ENCODE results near the gene NUAK2. TPM values are rescaled to one million over a fixed set of nuclear protein-coding genes. Genes with fewer than 3 reads are reported as not detected.

NUAK2 gene
- 0.32 and 0.76 TPM in 2 replicates for total RNA-seq

DNA sequence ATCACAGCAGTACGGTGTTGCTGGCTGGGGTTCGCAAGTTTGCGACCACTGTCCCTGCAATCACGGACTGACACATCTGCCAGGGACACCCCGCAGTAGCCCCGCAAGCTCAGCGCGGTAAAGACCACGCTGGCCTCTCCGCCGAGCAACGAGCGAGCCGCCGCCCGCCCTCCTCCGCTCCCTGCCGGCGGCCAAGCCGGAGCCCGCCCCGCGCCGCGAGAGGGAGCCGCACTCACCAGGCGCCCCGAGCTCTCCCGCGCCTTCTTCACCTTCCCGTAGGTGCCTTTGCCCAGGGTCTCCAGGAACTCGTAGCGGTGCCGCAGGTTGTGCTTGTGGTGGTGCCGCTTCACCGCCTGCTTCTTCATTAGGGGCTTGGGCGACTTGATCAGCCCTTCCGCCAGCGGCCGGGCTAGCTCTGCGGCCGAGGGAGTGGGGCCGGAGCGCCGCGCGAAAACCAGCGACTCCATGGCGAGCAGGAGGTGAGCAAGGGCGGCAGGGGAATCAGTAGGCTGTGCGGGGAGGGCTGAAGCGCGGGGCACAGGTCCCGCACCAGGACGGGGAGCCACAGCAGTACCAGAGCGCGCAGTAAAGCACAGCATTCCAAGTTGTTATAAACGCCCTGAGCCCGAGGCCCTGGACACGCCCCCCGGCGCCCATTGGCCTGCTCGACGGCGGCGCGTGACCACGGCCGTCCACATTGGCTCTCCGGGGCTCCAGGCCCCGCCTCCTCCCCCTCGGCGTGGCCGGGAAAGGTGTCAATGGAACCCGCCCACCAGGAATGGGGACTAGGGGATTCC, at the start of gene NUAK2:
Gene NUAK2 (minus strand): TSS at position 584 of the 797 bp plus-strand sequence. CDS start 117 bp downstream, at position 467.

DNA sequence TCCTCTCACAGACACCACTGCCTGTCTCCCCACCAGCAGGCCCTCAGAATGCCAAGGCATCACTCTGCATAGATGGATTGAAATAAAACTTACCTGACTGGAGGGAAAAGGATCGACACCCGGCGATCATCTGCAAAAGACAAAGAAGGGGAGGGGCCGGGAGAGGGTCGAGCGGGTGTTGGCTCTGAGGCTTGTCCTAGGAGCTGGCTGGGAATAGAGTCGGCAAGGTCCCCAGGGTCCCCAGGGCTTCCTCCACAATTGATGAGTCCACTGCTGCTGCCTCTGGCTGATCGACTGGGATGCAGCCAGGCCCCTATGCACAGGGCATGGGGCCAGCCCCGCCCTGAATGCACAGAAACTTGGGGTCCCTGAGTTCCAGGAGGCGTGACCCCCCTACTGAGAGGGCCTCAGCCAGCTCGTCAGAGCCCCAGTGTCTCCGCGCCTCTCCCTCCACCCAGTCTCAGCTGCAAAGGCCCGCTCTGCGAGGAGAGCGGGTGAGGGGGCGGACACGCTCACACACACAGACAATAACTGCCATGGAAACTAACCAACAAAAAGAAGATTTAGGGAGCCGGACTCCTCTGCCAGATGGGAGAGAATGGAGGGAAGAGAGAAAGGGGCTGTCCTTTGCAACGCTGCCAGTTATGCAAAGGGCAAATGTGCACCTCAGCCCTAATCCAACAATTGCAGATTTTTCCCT, 35.0 kb upstream of the NUAK2 start, which contains the start of gene KLHDC8A:
Gene KLHDC8A (minus strand): TSS at position 483 of the 700 bp plus-strand sequence. CDS start 13,318 bp downstream, outside the sequence.

Other genes starting within 250 kb of the NUAK2 start
- 0.97 and 1.4 TPM in 2 replicates for gene TMEM81, start 237.3 kb downstream of the NUAK2 start, total RNA-seq
- gene RBBP5, start 199.8 kb downstream of the NUAK2 start, total RNA-seq, result 17.9 and 38.0 TPM in 2 replicates
- 9.7 and 16.1 TPM in 2 replicates for gene DSTYK, start 110.0 kb downstream of the NUAK2 start, total RNA-seq
- gene TMCC2, start 93.8 kb downstream of the NUAK2 start, total RNA-seq, result 1.8 and 1.9 TPM in 2 replicates
- gene KLHDC8A, start 35.2 kb upstream of the NUAK2 start, total RNA-seq, result under 0.01 TPM in 1 of 2 replicates, not detected in the other
- not detected in 2 replicates for gene LEMD1, start 100.3 kb upstream of the NUAK2 start, total RNA-seq
- not detected in 2 replicates for gene BLACAT1, start 134.3 kb upstream of the NUAK2 start, total RNA-seq
- 0.46 TPM in 1 of 2 replicates, not detected in the other for gene CDK18, start 182.9 kb upstream of the NUAK2 start, total RNA-seq

Measured in epithelial cell of umbilical artery (primary cell).